Omental fat pad (tissue), 4 donors: ENCODE measurements around the gene SNRPB. TPM values are rescaled to one million over a fixed set of nuclear protein-coding genes. Genes with fewer than 3 reads are reported as not detected.
A peak's percentile ranks its signal among the peaks of the same experiment; 100 is the strongest.

ENCODE experiments used
- ATAC-seq: fragments of 150-250 bp; one replicate; pipeline ENCODE4 v1.9.1; 2016; ENCODE audit warnings: mild to moderate bottlenecking, moderate library complexity; ENCODE audit not compliant: low FRiP score
- DNase-seq: peaks from one replicate; pipeline ENCODE4 v3.0.0-alpha.2; 2019; ENCODE audit warnings: low spot score
- CTCF ChIP-seq, 3 donors: fragments of 450-650 bp; IDR thresholded peaks; one replicate each; pipeline ENCODE4 v1.5.1; 2016 to 2017; ENCODE audit warnings: antibody characterized with exemption in 3 of 3, mild to moderate bottlenecking in 3 of 3, moderate library complexity in 2 of 3
- total RNA-seq, 4 donors: library from RNA; depleted of rRNA; stranded (reverse); fragments of >200 nt; gene quantifications; one replicate each; pipeline ENCODE4 v1.1.0, GENCODE V29; 2016

SNRPB gene
- 100 to 1,000 TPM; 119 to 267 (median 170) TPM for total RNA-seq

GRCh38 chr20:2470423-2471193 lies at the start of gene SNRPB:
SNRPB (minus strand) TSS chr20:2470789; CDS start chr20:2470690, 99 bp downstream.
- ATAC-seq, result peak; percentile 98
- DNase-seq, result peak; percentile 81
- no peak for TF ChIP-seq CTCF (IDR thresholded peaks at IDR 0.05)

- ATAC-seq, result no peak
- no peak for DNase-seq
- TF ChIP-seq CTCF (IDR thresholded peaks at IDR 0.05), result no peak
Measured at GRCh38 chr20:2519115-2519809, 48.7 kb upstream of the SNRPB start.

GRCh38 chr20:2518558-2518957 lies 48.0 kb upstream of the SNRPB start:
- DNase-seq, result no peak
- no peak for TF ChIP-seq CTCF (IDR thresholded peaks at IDR 0.05)
- no peak for ATAC-seq

GRCh38 chr20:2518096-2518495 lies 47.5 kb upstream of the SNRPB start:
- no peak for ATAC-seq
- DNase-seq, result no peak
- no peak for TF ChIP-seq CTCF (IDR thresholded peaks at IDR 0.05)

- TF ChIP-seq CTCF (IDR thresholded peaks at IDR 0.05), result no peak
- ATAC-seq, result no peak
- DNase-seq, result no peak
Measured at GRCh38 chr20:2516399-2516798, 45.8 kb upstream of the SNRPB start.

- no peak for TF ChIP-seq CTCF (IDR thresholded peaks at IDR 0.05)
- ATAC-seq, result no peak
- no peak for DNase-seq
Measured at GRCh38 chr20:2515203-2515602, 44.6 kb upstream of the SNRPB start.

- ATAC-seq, result no peak
- no peak for TF ChIP-seq CTCF (IDR thresholded peaks at IDR 0.05)
- no peak for DNase-seq
Measured at GRCh38 chr20:2509794-2510193, 39.2 kb upstream of the SNRPB start.
